Parathyroid adenoma (tissue), 2 donors: Measurements from ENCODE around the gene ENOPH1.

Source experiments
- H2AFZ ChIP-seq: fragments of 300-600 bp; sonication (generic); one replicate; pipeline ENCODE4 v1.7.0; 2017; ENCODE audit warnings: antibody characterized with exemption, mild to moderate bottlenecking
- H3K27ac ChIP-seq: fragments of 300-600 bp; sonication (generic); one replicate; pipeline ENCODE4 v1.7.0; 2017
- H3K27me3 ChIP-seq: fragments of 300-600 bp; sonication (generic); one replicate; pipeline ENCODE4 v1.7.0; 2017; ENCODE audit warnings: low read length; ENCODE audit not compliant: control insufficient read depth, insufficient read depth
- H3K36me3 ChIP-seq: fragments of 300-600 bp; sonication (generic); one replicate; pipeline ENCODE4 v1.7.0; 2017; ENCODE audit warnings: low read length; ENCODE audit not compliant: control insufficient read depth, insufficient read depth
- H3K4me1 ChIP-seq: fragments of 300-600 bp; sonication (generic); one replicate; pipeline ENCODE4 v1.7.0; 2017; ENCODE audit warnings: control low read depth
- H3K4me2 ChIP-seq: fragments of 300-600 bp; sonication (generic); one replicate; pipeline ENCODE4 v1.7.0; 2017; ENCODE audit warnings: low read length
- H3K4me3 ChIP-seq: fragments of 300-600 bp; sonication (generic); one replicate; pipeline ENCODE4 v1.7.0; 2017; ENCODE audit warnings: low read depth, low read length
- H3K79me2 ChIP-seq: fragments of 300-600 bp; sonication (generic); one replicate; pipeline ENCODE4 v1.7.0; 2017; ENCODE audit warnings: control low read depth
- H3K9ac ChIP-seq: fragments of 300-600 bp; sonication (generic); one replicate; pipeline ENCODE4 v1.7.0; 2017; ENCODE audit warnings: mild to moderate bottlenecking
- H3K9me3 ChIP-seq: fragments of 300-600 bp; sonication (generic); one replicate; pipeline ENCODE4 v1.7.0; 2017; ENCODE audit warnings: low read length; ENCODE audit not compliant: control insufficient read depth
- TF ChIP-seq, protein P1 (sequence below): fragments of 300-600 bp; sonication (generic); IDR thresholded peaks from one replicate; pipeline ENCODE4 v1.7.0; 2017; ENCODE audit warnings: antibody characterized with exemption, mild to moderate bottlenecking
- donor health status: primary hyperparathyroidism.

Gene ENOPH1

DNA sequence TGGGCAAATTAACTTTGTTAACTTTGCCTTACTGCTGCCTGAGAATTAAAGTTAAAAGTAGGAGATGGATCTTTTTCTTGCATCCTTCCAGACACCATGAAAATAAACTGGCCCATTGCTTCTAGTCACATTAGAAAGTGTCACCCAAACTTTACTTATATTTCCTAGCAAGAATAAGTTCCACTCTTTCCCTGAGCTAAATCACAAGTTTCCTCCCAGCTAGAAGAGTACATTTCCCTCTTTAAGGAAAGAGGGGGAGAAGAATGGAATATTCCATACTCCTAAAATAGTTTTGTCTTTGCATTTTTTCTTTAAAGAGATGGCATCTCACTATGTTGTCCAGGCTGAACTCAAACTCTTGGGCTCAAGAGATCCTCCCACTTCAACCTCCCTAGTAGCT is 77.6 kb downstream of the ENOPH1 start:
- Histone ChIP-seq H3K27me3 (no peaks in the 10 kb centered on the region), H3K79me2 (no peaks in the 10 kb centered on the region), H3K27ac (no peak overlapping the region), H3K4me3 (no peak overlapping the region), H3K4me1 (no peaks in the 10 kb centered on the region), H2AFZ (no peak overlapping the region), H3K4me2 (no peak overlapping the region), H3K9me3 (no peaks in the 10 kb centered on the region), H3K36me3 (no peaks in the 10 kb centered on the region), H3K9ac (no peak overlapping the region)
- TF ChIP-seq, protein P1, sequence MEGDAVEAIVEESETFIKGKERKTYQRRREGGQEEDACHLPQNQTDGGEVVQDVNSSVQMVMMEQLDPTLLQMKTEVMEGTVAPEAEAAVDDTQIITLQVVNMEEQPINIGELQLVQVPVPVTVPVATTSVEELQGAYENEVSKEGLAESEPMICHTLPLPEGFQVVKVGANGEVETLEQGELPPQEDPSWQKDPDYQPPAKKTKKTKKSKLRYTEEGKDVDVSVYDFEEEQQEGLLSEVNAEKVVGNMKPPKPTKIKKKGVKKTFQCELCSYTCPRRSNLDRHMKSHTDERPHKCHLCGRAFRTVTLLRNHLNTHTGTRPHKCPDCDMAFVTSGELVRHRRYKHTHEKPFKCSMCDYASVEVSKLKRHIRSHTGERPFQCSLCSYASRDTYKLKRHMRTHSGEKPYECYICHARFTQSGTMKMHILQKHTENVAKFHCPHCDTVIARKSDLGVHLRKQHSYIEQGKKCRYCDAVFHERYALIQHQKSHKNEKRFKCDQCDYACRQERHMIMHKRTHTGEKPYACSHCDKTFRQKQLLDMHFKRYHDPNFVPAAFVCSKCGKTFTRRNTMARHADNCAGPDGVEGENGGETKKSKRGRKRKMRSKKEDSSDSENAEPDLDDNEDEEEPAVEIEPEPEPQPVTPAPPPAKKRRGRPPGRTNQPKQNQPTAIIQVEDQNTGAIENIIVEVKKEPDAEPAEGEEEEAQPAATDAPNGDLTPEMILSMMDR = no peak

DNA sequence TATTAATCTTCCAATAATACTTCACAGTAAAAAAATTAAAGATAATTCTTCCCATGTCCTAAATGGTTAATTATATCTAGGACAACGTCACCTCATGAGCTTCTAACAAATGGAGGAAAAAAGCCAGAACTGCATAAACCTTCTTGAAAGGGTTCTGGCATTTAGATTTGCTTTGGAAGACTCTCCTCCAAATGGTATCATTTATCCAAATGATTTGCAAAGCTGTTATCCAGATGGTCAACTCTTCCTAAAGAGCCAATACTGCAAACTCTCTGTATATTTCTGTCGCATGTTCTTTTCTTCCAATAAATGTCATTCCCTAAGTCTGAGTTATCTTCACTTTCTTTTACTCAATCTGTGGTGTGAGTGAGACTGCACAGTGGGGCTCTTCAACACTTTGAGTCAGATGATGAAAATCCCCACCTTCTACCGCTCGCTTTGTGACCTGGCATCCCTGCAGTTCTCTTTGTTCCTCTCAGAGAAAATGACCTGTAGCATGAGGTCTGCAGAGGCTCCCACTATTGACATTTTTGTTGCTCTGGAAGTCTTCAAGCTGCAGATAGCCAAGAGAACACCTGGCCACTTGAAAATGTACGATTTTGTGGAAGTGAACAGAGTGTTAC is 78.5 kb downstream of the ENOPH1 start:
- no peaks in the 10 kb centered on the region for H3K79me2 ChIP-seq
- H3K4me3 ChIP-seq = no peak overlapping the region
- H3K36me3 ChIP-seq = no peaks in the 10 kb centered on the region
- H3K27me3 ChIP-seq = no peaks in the 10 kb centered on the region
- no peak overlapping the region for H3K9ac ChIP-seq
- TF ChIP-seq, protein P1 = no peak
- no peaks in the 10 kb centered on the region for H3K4me1 ChIP-seq
- no peak overlapping the region for H3K4me2 ChIP-seq
- no peak overlapping the region for H2AFZ ChIP-seq
- H3K9me3 ChIP-seq = no peaks in the 10 kb centered on the region
- H3K27ac ChIP-seq = no peak overlapping the region

DNA sequence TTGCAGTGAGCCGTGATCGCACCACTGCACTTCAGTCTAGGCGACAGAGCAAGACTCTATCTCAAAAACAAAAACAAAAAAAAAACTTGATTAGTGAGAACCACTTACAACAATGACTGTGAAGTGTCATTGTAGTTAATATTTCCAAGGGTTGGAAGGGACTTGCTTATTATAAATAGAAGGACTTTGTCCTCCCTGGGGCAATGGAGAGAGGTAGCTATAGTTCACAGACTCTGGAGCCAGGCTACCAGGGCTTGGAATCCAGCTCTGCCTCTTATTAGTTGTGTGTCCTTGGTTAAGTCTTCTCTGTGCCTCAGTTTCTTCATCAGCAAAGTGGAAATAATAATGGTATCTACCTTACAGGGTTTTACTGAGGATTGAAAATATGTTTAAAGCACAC is 79.8 kb downstream of the ENOPH1 start:
- no peak overlapping the region for H3K9ac ChIP-seq
- TF ChIP-seq, protein P1 = no peak
- H3K4me1 ChIP-seq = no peaks in the 10 kb centered on the region
- no peak overlapping the region for H3K27ac ChIP-seq
- no peaks in the 10 kb centered on the region for H3K27me3 ChIP-seq
- no peak overlapping the region for H3K4me2 ChIP-seq
- no peaks in the 10 kb centered on the region for H3K79me2 ChIP-seq
- no peak overlapping the region for H3K4me3 ChIP-seq
- no peaks in the 10 kb centered on the region for H3K36me3 ChIP-seq
- no peak overlapping the region for H2AFZ ChIP-seq
- no peaks in the 10 kb centered on the region for H3K9me3 ChIP-seq
